Left ventricle myocardium inferior (tissue), 1 donor: ENCODE results near the gene SP6. TPM values are rescaled to one million over a fixed set of nuclear protein-coding genes. Genes with fewer than 3 reads are reported as not detected.

Source experiments
- DNase-seq: peaks from one replicate; pipeline ENCODE4 v3.0.0-alpha.2; 2020
- H3K27ac ChIP-seq: fragments of 200-600 bp; replicated peaks from 2 replicates; pipeline ENCODE4 v1.8.0; 2021
- H3K27me3 ChIP-seq: fragments of 200-600 bp; 2 replicates; pipeline ENCODE4 v1.8.0; 2021; ENCODE audit warnings: low read depth
- H3K36me3 ChIP-seq: fragments of 200-600 bp; 2 replicates; pipeline ENCODE4 v1.8.0; 2021
- H3K4me1 ChIP-seq: fragments of 200-600 bp; 2 replicates; pipeline ENCODE4 v1.8.0; 2021
- H3K4me3 ChIP-seq: fragments of 200-600 bp; 2 replicates; pipeline ENCODE4 v1.8.0; 2021; ENCODE audit warnings: mild to moderate bottlenecking, moderate library complexity
- H3K9me3 ChIP-seq: fragments of 200-600 bp; replicated peaks from 2 replicates; pipeline ENCODE4 v1.8.0; 2021
- intact Hi-C: fragments of 100-400 bp; cut with micrococcal nuclease; formaldehyde crosslinking; loops from one replicate; pipeline ENCODE4 v1.11.0; 2022
- total RNA-seq: library from RNA; stranded (reverse); fragmentation: NEBNext Ultra II Directional; extraction: Animal tissue kit (Norgen Biotek cat#: 25700); gene quantifications from one replicate; pipeline ENCODE4 v1.2.1, GENCODE V29; 2021
- TF ChIP-seq, protein P1 (sequence below): fragments of 200-600 bp; IDR thresholded peaks from 2 replicates; pipeline ENCODE4 v1.8.0; 2021; ENCODE audit warnings: antibody characterized with exemption, mild to moderate bottlenecking, borderline replicate concordance
- donor health status: DM: no; HTN: yes; CAD: no; lungs with severe emphysema.

Gene SP6
- total RNA-seq, 1 donor from 2014 or later = 0.16 TPM

DNA sequence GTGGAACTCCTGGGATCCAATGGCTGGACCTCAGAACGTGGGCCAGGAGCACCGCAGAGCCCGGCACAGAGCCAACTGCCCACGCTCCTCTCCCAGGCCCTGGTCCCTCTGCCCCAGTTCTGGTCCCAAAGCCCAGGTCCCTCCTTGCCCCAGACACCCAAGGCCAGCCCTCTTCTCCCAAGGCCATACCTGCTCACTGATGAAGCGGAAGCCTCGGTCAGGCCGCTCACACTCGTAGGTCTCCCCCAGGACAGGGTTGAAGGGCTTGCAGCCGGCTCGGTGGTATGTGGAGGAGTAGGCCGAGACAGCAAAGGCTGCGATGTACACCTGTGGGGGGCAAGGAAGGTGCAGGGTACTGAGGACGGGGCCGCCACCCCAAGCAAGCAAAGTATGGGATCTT, 37.9 kb downstream of the SP6 start:
- no peak for DNase-seq
- H3K4me3 ChIP-seq = no peak overlapping the region
- H3K36me3 ChIP-seq = peaks cover 80% of the 10 kb centered on the region
- TF ChIP-seq, protein P1, sequence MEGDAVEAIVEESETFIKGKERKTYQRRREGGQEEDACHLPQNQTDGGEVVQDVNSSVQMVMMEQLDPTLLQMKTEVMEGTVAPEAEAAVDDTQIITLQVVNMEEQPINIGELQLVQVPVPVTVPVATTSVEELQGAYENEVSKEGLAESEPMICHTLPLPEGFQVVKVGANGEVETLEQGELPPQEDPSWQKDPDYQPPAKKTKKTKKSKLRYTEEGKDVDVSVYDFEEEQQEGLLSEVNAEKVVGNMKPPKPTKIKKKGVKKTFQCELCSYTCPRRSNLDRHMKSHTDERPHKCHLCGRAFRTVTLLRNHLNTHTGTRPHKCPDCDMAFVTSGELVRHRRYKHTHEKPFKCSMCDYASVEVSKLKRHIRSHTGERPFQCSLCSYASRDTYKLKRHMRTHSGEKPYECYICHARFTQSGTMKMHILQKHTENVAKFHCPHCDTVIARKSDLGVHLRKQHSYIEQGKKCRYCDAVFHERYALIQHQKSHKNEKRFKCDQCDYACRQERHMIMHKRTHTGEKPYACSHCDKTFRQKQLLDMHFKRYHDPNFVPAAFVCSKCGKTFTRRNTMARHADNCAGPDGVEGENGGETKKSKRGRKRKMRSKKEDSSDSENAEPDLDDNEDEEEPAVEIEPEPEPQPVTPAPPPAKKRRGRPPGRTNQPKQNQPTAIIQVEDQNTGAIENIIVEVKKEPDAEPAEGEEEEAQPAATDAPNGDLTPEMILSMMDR = no peak
- H3K27me3 ChIP-seq = no peaks in the 10 kb centered on the region
- no peaks in the 10 kb centered on the region for H3K9me3 ChIP-seq
- H3K27ac ChIP-seq = no peak overlapping the region
- intact Hi-C loops = no loop called here
- H3K4me1 ChIP-seq = no peaks in the 10 kb centered on the region

DNA sequence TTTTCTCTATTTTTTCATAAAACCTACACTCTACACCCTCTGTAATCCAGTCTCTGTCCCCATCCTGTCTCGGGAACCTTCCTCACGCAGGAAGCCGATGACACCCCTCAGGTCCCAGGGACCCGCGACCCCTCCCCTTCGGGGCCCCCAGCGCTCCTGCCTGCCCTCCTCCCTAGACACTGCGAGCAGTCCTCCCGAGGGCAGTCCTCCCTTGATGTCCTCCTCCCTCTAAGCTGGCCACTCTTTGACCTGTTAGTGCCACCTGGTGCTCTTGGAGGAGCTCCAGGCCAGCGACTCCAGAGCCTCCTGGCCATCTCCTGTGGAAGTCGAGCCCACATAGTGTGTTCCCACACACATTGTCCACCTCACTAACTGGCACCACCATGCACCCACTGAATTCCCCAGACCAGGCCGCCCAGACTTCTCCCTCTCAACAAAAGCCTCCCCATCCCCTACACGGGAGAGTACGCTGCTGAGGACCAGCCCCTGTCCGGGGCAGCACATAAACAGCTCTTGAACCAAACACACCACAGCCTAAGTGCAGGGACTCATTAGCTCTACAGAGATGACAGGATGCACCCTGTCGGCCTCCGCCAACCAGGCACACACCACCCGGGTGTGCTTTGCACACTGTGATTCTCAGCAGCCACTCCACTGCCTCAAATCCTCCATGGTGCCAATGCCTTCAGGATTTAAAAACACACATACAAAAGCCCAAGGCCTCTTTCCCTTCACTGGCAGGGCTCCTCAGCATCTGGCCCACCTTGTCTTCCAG, 38.6 kb downstream of the SP6 start:
- Histone ChIP-seq H3K27ac (no peak overlapping the region), H3K9me3 (no peaks in the 10 kb centered on the region), H3K4me1 (no peaks in the 10 kb centered on the region), H3K4me3 (no peak overlapping the region), H3K27me3 (no peaks in the 10 kb centered on the region), H3K36me3 (peaks cover 79% of the 10 kb centered on the region)
- no peak for DNase-seq
- intact Hi-C loops = no loop called here
- TF ChIP-seq, protein P1 = no peak

DNA sequence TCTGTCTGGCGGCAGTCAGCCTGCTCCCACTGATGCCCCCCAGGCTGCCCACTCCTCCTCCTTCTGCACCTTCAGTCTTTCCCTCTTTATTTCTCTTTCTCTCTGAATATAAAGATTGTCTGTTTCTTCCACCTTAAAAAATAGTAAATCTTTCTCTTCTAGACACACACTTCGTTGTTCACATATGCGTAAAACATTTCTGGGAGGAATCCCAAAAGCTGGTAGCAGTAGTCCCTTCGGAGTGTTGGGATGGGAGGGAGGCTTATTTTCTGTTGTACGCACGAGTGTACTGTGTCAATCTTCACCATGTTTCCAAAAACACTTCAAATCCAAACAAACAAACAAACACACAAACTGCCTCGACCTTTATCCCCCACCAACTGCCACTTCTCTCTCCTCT, 39.3 kb downstream of the SP6 start:
- Histone ChIP-seq H3K9me3 (no peaks in the 10 kb centered on the region), H3K36me3 (peaks cover 76% of the 10 kb centered on the region), H3K27ac (no peak overlapping the region), H3K4me1 (no peaks in the 10 kb centered on the region), H3K4me3 (no peak overlapping the region), H3K27me3 (no peaks in the 10 kb centered on the region)
- TF ChIP-seq, protein P1 = no peak
- intact Hi-C loops = no loop called here
- no peak for DNase-seq

DNA sequence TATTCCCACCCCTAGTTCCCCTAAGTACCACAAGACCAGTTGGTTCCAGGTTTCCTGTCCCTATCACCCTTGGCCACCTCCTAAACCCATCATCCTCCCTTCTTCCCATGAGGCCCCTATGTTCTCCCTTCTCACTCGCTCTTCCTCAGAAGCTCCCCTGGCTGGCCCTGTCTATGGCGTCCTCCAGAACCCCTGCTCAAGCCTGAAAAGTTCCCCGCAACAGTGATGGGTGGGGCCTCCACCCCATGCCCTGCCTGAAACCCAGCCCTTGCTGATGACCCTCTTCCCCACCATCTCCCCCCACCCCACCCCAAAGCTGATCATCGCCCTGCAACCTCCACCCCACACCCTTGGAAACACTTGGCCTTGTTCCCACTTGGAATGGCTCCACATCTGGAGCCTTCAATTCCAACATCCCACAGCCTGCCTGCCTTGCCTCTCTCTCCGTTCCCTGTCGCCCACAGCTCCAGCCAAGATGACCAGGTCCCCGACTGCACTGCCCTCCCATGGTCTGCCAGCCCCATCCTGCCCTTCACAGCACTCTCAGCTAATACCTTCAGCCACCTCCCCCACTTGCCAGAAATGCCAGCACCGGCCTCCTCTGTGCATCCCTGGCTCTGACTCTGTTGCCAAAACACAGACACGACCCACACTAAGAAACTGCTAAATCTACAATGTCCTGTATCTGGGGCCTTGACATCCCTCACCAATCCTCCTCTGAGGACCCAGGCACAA, 39.9 kb downstream of the SP6 start:
- H3K9me3 ChIP-seq = no peaks in the 10 kb centered on the region
- H3K4me3 ChIP-seq = no peak overlapping the region
- peaks cover 69% of the 10 kb centered on the region for H3K36me3 ChIP-seq

DNA sequence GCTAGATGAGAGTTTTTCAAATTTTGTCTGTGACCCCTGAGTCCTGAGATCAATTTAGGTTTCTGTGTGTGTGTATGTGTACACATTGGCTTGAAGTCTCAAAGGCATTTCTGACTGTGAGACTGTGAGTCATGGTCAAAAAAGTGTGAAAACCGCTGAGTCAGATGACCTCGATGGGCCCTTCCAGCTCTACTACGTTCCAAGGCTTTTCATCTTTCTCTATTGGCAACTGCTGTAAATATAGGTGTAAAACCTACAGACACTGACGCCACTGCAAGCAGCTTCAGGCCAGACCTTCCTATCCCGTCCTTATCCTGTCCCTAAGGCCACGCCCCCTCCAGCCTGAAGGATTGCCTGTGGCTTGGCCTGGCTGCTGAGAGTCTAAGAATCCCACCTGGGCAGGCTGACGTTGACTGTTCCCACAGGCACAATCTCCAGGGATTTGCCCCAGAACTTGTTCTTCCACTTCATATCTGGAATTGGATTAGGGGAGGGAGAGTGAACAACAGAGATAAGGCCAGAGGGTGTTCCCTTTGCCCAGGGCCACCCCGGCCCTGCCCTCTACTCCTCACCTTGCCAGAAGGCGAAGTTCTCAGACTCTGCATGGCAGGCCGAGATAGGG, 40.7 kb downstream of the SP6 start:
- Histone ChIP-seq H3K27me3 (no peaks in the 10 kb centered on the region), H3K4me3 (no peak overlapping the region), H3K4me1 (peaks cover 10% of the 10 kb centered on the region), H3K27ac (no peak overlapping the region), H3K9me3 (no peaks in the 10 kb centered on the region), H3K36me3 (peaks cover 62% of the 10 kb centered on the region)
- TF ChIP-seq, protein P1 = no peak
- intact Hi-C loops = no loop called here
- DNase-seq = no peak

More for the DNA sequence above, 39.9 kb downstream of the SP6 start:
- Histone ChIP-seq H3K27ac (no peak overlapping the region), H3K27me3 (no peaks in the 10 kb centered on the region), H3K4me1 (peaks cover 2% of the 10 kb centered on the region)
- no peak for DNase-seq
- TF ChIP-seq, protein P1 = no peak
- intact Hi-C loops = no loop called here
